HepG2 (cell line): Measurements from ENCODE around the gene ADGRG1.

Experiments
- ARNT ChIP-seq: fragments of 450-650 bp; IDR thresholded peaks from 2 replicates; pipeline ENCODE4 v1.6.1; 2017
- KDM5A ChIP-seq: fragments of 200-600 bp; sonication (generic); IDR thresholded peaks from 2 replicates; pipeline ENCODE4 v1.7.0; 2018; ENCODE audit warnings: antibody characterized with exemption, mild to moderate bottlenecking, low read length, borderline replicate concordance
- NFRKB ChIP-seq: fragments of 450-650 bp; IDR thresholded peaks from 2 replicates; pipeline ENCODE4 v1.6.1; 2017
- NFYB ChIP-seq: sonication (generic); formaldehyde crosslinking; IDR thresholded peaks from 2 replicates; pipeline ENCODE4 v1.4.0; 2020; ENCODE audit warnings: missing genetic modification reagents
- RERE ChIP-seq: IDR thresholded peaks from 2 replicates; pipeline ENCODE4 v1.6.1; 2016; ENCODE audit warnings: low read depth, missing genetic modification reagents, missing compliant biosample characterization
- RFXANK ChIP-seq: IDR thresholded peaks from 2 replicates; pipeline ENCODE4 v1.6.1; 2016
- ZNF274 ChIP-seq: sonication (generic); formaldehyde crosslinking; IDR thresholded peaks from 2 replicates; pipeline ENCODE4 v1.5.1; 2020; ENCODE audit warnings: mild to moderate bottlenecking, missing genetic modification reagents
- ZNF557 ChIP-seq: sonication (generic); formaldehyde crosslinking; IDR thresholded peaks from 2 replicates; pipeline ENCODE4 v1.4.0; 2020; ENCODE audit warnings: missing genetic modification reagents
- TF ChIP-seq, protein P1 (sequence below): sonication (generic); formaldehyde crosslinking; IDR thresholded peaks from 2 replicates; pipeline ENCODE4 v1.4.0; 2020; ENCODE audit warnings: missing genetic modification reagents
- TF ChIP-seq, protein P2 (sequence below): IDR thresholded peaks from 2 replicates; pipeline ENCODE4 v1.6.1; 2012; ENCODE audit warnings: low read depth, low read length, improper control_type of control experiment

- TF ChIP-seq KDM5A = no peak
- no peak for TF ChIP-seq ZNF274 (CRISPR knock-in tag)
- TF ChIP-seq NFRKB = no peak
- TF ChIP-seq ARNT = no peak
- TF ChIP-seq RERE (CRISPR knock-in tag) = no peak
- TF ChIP-seq RFXANK (CRISPR knock-in tag) = no peak
- TF ChIP-seq, protein P1, sequence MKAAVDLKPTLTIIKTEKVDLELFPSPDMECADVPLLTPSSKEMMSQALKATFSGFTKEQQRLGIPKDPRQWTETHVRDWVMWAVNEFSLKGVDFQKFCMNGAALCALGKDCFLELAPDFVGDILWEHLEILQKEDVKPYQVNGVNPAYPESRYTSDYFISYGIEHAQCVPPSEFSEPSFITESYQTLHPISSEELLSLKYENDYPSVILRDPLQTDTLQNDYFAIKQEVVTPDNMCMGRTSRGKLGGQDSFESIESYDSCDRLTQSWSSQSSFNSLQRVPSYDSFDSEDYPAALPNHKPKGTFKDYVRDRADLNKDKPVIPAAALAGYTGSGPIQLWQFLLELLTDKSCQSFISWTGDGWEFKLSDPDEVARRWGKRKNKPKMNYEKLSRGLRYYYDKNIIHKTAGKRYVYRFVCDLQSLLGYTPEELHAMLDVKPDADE (CRISPR knock-in tag) = no peak
- no peak for TF ChIP-seq NFYB (CRISPR knock-in tag)
- TF ChIP-seq, protein P2, sequence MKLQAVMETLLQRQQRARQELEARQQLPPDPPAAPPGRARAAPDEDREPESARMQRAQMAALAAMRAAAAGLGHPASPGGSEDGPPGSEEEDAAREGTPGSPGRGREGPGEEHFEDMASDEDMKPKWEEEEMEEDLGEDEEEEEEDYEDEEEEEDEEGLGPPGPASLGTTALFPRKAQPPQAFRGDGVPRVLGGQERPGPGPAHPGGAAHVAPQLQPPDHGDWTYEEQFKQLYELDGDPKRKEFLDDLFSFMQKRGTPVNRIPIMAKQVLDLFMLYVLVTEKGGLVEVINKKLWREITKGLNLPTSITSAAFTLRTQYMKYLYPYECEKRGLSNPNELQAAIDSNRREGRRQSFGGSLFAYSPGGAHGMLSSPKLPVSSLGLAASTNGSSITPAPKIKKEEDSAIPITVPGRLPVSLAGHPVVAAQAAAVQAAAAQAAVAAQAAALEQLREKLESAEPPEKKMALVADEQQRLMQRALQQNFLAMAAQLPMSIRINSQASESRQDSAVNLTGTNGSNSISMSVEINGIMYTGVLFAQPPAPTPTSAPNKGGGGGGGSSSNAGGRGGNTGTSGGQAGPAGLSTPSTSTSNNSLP = no peak
- no peak for TF ChIP-seq ZNF557 (CRISPR knock-in tag)
Measured at GRCh38 chr16:57683636-57684545, 55.5 kb downstream of the ADGRG1 start.
